Astrocyte (in vitro differentiated cells and primary cell): ENCODE measurements around the gene UBR1.

Experiments
- CTCF ChIP-seq: IDR thresholded peaks from 2 replicates; pipeline ENCODE4 v1.5.1; 2011; ENCODE audit warnings: low read depth, mild to moderate bottlenecking, inconsistent platforms, low read length, moderate library complexity; ENCODE audit not compliant: insufficient read depth
- EZH2 ChIP-seq: IDR thresholded peaks from 2 replicates; pipeline ENCODE4 v1.6.1; 2012; ENCODE audit warnings: mild to moderate bottlenecking, low read length, inconsistent platforms; ENCODE audit not compliant: insufficient read depth

- TF ChIP-seq CTCF (no peak), EZH2 (no peak)
These were observed 53.0 kb downstream of the UBR1 start for GRCh38 chr15:43052860-43053259.
